Ovary (tissue), 9 donors: ENCODE results near the gene TIPRL. TPM values are rescaled to one million over a fixed set of nuclear protein-coding genes. Genes with fewer than 3 reads are reported as not detected.

Experiments used
- DNase-seq, 5 donors: peaks; one replicate each; pipeline ENCODE4 v3.0.0-alpha.2; 2019 to 2020
- H3K27ac ChIP-seq, 2 donors: fragments of 200-600 bp; one replicate each; pipeline versions ENCODE4 v1.5.1 to v1.8.0; 2019 to 2022
- H3K27me3 ChIP-seq: fragments of 200-600 bp; one replicate; pipeline ENCODE4 v1.8.0; 2022
- H3K36me3 ChIP-seq: fragments of 200-600 bp; sonication (generic); one replicate; pipeline ENCODE4 v1.5.1; 2019
- H3K4me1 ChIP-seq: one replicate; pipeline ENCODE4 v1.8.1; 2013; ENCODE audit warnings: mild to moderate bottlenecking, moderate library complexity; ENCODE audit not compliant: insufficient read depth
- H3K4me3 ChIP-seq: fragments of 200-600 bp; sonication (generic); one replicate; pipeline ENCODE4 v1.5.1; 2017
- H3K9me3 ChIP-seq, 2 donors: fragments of 200-600 bp in 1 of 2; sonication (generic) in 1 of 2; one replicate each; pipeline versions ENCODE4 v1.5.1 to v1.8.1; 2013 to 2019; ENCODE audit warnings: mild to moderate bottlenecking in 1 of 2, moderate library complexity in 1 of 2
- CTCF ChIP-seq, 3 donors: fragments of 450-650 bp in 2 of 3; fragments of 200-600 bp in 1 of 3; IDR thresholded peaks; one replicate each; pipeline versions ENCODE4 v1.5.1 to v1.8.0; 2016 to 2022; ENCODE audit warnings: antibody characterized with exemption in 3 of 3, mild to moderate bottlenecking in 1 of 3
- EP300 ChIP-seq: sonication (generic); formaldehyde crosslinking; IDR thresholded peaks from one replicate; pipeline ENCODE4 v1.6.1; 2017; ENCODE audit warnings: antibody characterized with exemption
- POLR2A ChIP-seq: fragments of 450-650 bp; IDR thresholded peaks from one replicate; pipeline ENCODE4 v1.6.1; 2017; ENCODE audit warnings: antibody characterized with exemption, mild to moderate bottlenecking, moderate library complexity
- WGBS, 3 donors: extraction: QIAGEN DNeasy Blood & Tissue Kit in 1 of 3; methylation state at CpG; one replicate each; pipeline versions ENCODE4 v1.1.5 to v1.1.7; 2013 to 2017; 5-methylcytosine and 5-hydroxymethylcytosine counted together
- intact Hi-C, 4 donors: fragments of 100-400 bp; cut with DNase I; formaldehyde crosslinking; loops; one replicate each; pipeline versions ENCODE4 v1.11.0 to v1.15.1; 2022 to 2023
- polyA plus RNA-seq, 2 donors: library from polyadenylated mRNA; stranded (reverse); fragments of 200-250 nt in 1 of 2; fragments of 350-450 nt in 1 of 2; fragmentation: Illumina TruSeq in 1 of 2; extraction: RNeasy Lipid Tissue Mini Kit (QIAGEN cat#74804) in 1 of 2; gene quantifications; one replicate each; pipeline ENCODE4 v1.2.3, GENCODE V29; 2013 to 2014
- total RNA-seq, 7 donors: library from RNA; depleted of rRNA in 2 of 7; stranded (reverse); fragments of >200 nt in 2 of 7; fragmentation: NEBNext Ultra II Directional in 3 of 7; extraction: Animal tissue kit (Norgen Biotek cat#: 25700) in 3 of 7; gene quantifications; one replicate each; pipeline versions ENCODE4 v1.1.0 to v1.2.4, GENCODE V29; 2016 to 2023
- donor health status: DM: no; HTN: no; CAD: no; lungs with moderate emphysema.
- donor health status: DM: no; HTN: no; CAD: no.
- donor health status: Bipolar disorder and iron deficiency.
- donor health status: DM: yes; HTN: yes; CAD: no.
- donor health status: DM: no; HTN: no; CAD: no.
- donor health status: DM: yes; HTN: yes; CAD: no.

TIPRL gene
- total and polyA plus RNA-seq, 9 donors, result 13.9 to 35.2 (median 25.6) TPM

DNA sequence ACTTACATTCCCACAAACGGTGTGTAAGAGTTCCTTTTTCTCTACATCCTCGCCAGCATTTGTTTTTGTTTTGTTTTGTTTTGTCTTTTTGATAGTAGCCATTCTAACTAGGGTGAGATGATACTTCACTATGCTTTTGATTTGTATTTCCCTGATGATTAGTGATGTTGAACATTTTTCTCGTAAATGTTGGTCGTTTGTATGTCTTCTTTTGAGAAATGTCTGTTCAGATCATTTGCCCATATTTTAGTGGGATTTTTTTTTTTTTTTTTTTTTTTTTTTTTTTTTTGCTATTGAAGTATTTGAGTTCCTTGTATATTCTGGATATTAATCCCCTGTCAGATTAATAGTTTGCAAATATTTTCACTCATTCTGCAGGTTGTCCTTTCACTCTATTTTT, 22.9 kb upstream of the TIPRL start:
- intact Hi-C loops, result no loop called here
- H3K27me3 ChIP-seq, result no peaks in the 10 kb centered on the region
- H3K9me3 ChIP-seq, result no peaks in the 10 kb centered on the region
- H3K27ac ChIP-seq, result no peak overlapping the region
- H3K36me3 ChIP-seq, result no peaks in the 10 kb centered on the region
- DNase-seq, result no peak
- 65 to 82% (median 75%) methylated on average over 4 of the region's 4 CpGs for WGBS, 3 donors
- no peaks in the 10 kb centered on the region for H3K4me1 ChIP-seq
- no peak overlapping the region for H3K4me3 ChIP-seq
- TF ChIP-seq EP300, result no peak
- no peak for TF ChIP-seq CTCF (IDR thresholded peaks at IDR 0.05)
- TF ChIP-seq POLR2A, result no peak

GRCh38 chr1:168157638-168158037, 21.1 kb upstream of the TIPRL start:
- intact Hi-C loops, result no loop called here

GRCh38 chr1:168159251-168159650, 19.5 kb upstream of the TIPRL start:
- DNase-seq, result no peak
- no peaks in the 10 kb centered on the region for H3K9me3 ChIP-seq
- 58 to 67% (median 63%) methylated on average over 1 of the region's 1 CpG for WGBS, 3 donors

More at GRCh38 chr1:168157638-168158037, 21.1 kb upstream of the TIPRL start:
- Histone ChIP-seq H3K36me3 (no peaks in the 10 kb centered on the region), H3K4me1 (no peaks in the 10 kb centered on the region), H3K4me3 (no peak overlapping the region), H3K27me3 (no peaks in the 10 kb centered on the region), H3K9me3 (no peaks in the 10 kb centered on the region), H3K27ac (no peak overlapping the region)
- no peak for DNase-seq
- TF ChIP-seq POLR2A (no peak), CTCF (IDR thresholded peaks at IDR 0.05) (no peak), EP300 (no peak)

DNA sequence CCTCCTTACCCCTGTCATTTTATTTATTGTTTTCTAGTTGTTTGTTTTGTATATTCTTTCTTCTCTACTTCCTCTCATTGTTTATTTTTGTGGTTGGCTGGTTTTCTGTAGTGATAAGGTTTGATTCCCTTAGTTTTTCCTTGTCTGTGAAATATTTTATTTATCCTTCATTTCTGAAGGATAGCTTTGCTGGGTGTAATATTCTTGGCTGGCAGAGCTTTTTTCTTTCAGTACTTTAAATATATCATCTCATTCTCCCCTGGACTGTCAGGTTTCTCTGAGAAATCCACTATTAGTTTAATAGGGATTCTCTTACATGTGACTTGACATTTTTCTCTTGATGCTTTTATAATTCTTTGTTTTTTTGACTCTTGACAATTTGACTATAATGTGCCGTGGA, 18.8 kb upstream of the TIPRL start:
- intact Hi-C loops, result no loop called here
- no peak overlapping the region for H3K4me3 ChIP-seq
- H3K27ac ChIP-seq, result no peak overlapping the region
- no peaks in the 10 kb centered on the region for H3K27me3 ChIP-seq
- 91 to 93% (median 93%) methylated on average over 1 of the region's 1 CpG for WGBS, 3 donors
- H3K9me3 ChIP-seq, result no peaks in the 10 kb centered on the region
- H3K36me3 ChIP-seq, result no peaks in the 10 kb centered on the region
- no peaks in the 10 kb centered on the region for H3K4me1 ChIP-seq
- TF ChIP-seq POLR2A (no peak), EP300 (no peak), CTCF (IDR thresholded peaks at IDR 0.05) (no peak)
- no peak for DNase-seq

More at GRCh38 chr1:168159251-168159650, 19.5 kb upstream of the TIPRL start:
- TF ChIP-seq POLR2A (no peak), EP300 (no peak), CTCF (IDR thresholded peaks at IDR 0.05) (no peak)
- H3K27ac ChIP-seq, result no peak overlapping the region
- H3K4me1 ChIP-seq, result no peaks in the 10 kb centered on the region
- intact Hi-C loops, result no loop called here
- no peaks in the 10 kb centered on the region for H3K36me3 ChIP-seq
- no peaks in the 10 kb centered on the region for H3K27me3 ChIP-seq
- no peak overlapping the region for H3K4me3 ChIP-seq

DNA sequence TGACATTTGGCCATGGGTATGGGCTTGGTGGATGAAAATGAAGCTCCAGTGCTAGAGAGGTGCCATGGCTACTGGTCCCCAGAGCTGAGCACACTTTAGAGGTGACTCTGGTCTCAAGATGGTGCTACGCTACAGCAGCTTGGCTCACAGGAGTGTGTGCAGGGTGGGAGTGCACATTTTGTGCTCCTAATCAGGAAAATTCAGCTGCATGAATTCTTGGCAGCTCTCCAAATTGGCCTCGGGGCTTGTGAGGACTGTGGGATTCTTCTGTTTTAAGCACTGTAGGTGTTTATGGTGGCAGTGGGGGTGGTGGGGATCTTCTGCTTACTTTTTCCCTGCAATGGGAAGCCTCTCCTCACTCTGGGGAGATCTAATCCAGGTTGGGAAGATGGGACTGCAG, 17.3 kb upstream of the TIPRL start:
- H3K4me1 ChIP-seq, result no peaks in the 10 kb centered on the region
- no peaks in the 10 kb centered on the region for H3K9me3 ChIP-seq
- no peak for DNase-seq
- H3K36me3 ChIP-seq, result no peaks in the 10 kb centered on the region
- intact Hi-C loops, result no loop called here
- no peak overlapping the region for H3K4me3 ChIP-seq
- H3K27ac ChIP-seq, result no peak overlapping the region
- no peaks in the 10 kb centered on the region for H3K27me3 ChIP-seq
- no peak for TF ChIP-seq CTCF (IDR thresholded peaks at IDR 0.05)
- no peak for TF ChIP-seq POLR2A
- TF ChIP-seq EP300, result no peak
- WGBS, 3 donors, result 11 to 21% (median 12%) methylated on average over 2 of the region's 2 CpGs
